OCI-LY1 (cell line): ENCODE results near the gene PLCD3.

Source experiments
- H2AFZ ChIP-seq: fragments of 200-600 bp; sonication (generic), shearing (Covaris generic); 2 replicates; pipeline ENCODE4 v1.6.0; 2014; ENCODE audit warnings: antibody characterized with exemption, mild to moderate bottlenecking, low read length
- H3F3A ChIP-seq: fragments of 200-600 bp; sonication (generic), shearing (Covaris generic); 2 replicates; pipeline ENCODE4 v1.6.0; 2014; ENCODE audit warnings: mild to moderate bottlenecking, antibody characterized with exemption, low read length, moderate library complexity; ENCODE audit not compliant: insufficient read depth
- H3K27ac ChIP-seq: fragments of 200-600 bp; sonication (generic); 2 replicates; pipeline ENCODE4 v1.5.1; 2014; ENCODE audit warnings: low read length, mixed run types, mild to moderate bottlenecking, low read depth; ENCODE audit not compliant: poor library complexity, severe bottlenecking
- H3K27me3 ChIP-seq: fragments of 200-600 bp; sonication (generic); 2 replicates; pipeline ENCODE4 v1.6.0; 2014; ENCODE audit warnings: antibody characterized with exemption, mild to moderate bottlenecking, low read length, moderate library complexity; ENCODE audit not compliant: insufficient read depth
- H3K36me3 ChIP-seq: fragments of 200-600 bp; sonication (generic); 2 replicates; pipeline ENCODE4 v1.6.1; 2014; ENCODE audit warnings: mild to moderate bottlenecking, antibody characterized with exemption, low read length, moderate library complexity, mixed read lengths; ENCODE audit not compliant: insufficient read depth
- H3K4me1 ChIP-seq: fragments of 200-600 bp; sonication (generic); 2 replicates; pipeline ENCODE4 v1.5.1; 2014; ENCODE audit warnings: mild to moderate bottlenecking, low read length, moderate library complexity; ENCODE audit not compliant: insufficient read depth, severe bottlenecking
- H3K4me2 ChIP-seq: fragments of 200-600 bp; sonication (generic), shearing (Covaris generic); 2 replicates; pipeline ENCODE4 v1.6.1; 2014; ENCODE audit warnings: low read length
- H3K4me3 ChIP-seq: fragments of 200-600 bp; sonication (generic); 2 replicates; pipeline ENCODE4 v1.5.1; 2014; ENCODE audit warnings: low read length, low read depth, mild to moderate bottlenecking, mixed read lengths; ENCODE audit not compliant: poor library complexity, severe bottlenecking
- H3K79me2 ChIP-seq: fragments of 200-600 bp; shearing (Covaris generic); 2 replicates; pipeline ENCODE4 v1.6.1; 2016; ENCODE audit warnings: mixed run types, low read length, mixed read lengths; ENCODE audit not compliant: insufficient read depth
- H3K9ac ChIP-seq: fragments of 200-600 bp; sonication (generic), shearing (Covaris generic); 2 replicates; pipeline ENCODE4 v1.6.1; 2014; ENCODE audit warnings: mild to moderate bottlenecking, low read length, mixed read lengths
- H3K9me2 ChIP-seq: fragments of 200-600 bp; sonication (generic), shearing (Covaris generic); 2 replicates; pipeline ENCODE4 v1.6.1; 2014; ENCODE audit warnings: low read depth, mild to moderate bottlenecking, low read length, mixed read lengths
- H3K9me3 ChIP-seq: fragments of 200-600 bp; shearing (Covaris generic); 2 replicates; pipeline ENCODE4 v1.6.1; 2014; ENCODE audit warnings: low read length, mixed read lengths
- H4K20me1 ChIP-seq: fragments of 200-600 bp; sonication (generic), shearing (Covaris generic); 2 replicates; pipeline ENCODE4 v1.6.0; 2016; ENCODE audit warnings: mild to moderate bottlenecking, low read length; ENCODE audit not compliant: insufficient read depth
- CTCF ChIP-seq: fragments of 200-600 bp; sonication (generic), shearing (Covaris generic); IDR thresholded peaks from 2 replicates; pipeline ENCODE4 v1.5.1; 2017; ENCODE audit warnings: mild to moderate bottlenecking, antibody characterized with exemption, low read length, moderate library complexity, mixed read lengths
- EZH2 ChIP-seq: fragments of 200-600 bp; sonication (generic), shearing (Covaris generic); IDR thresholded peaks from 2 replicates; pipeline ENCODE4 v1.8.0; 2017; ENCODE audit warnings: borderline replicate concordance, mixed run types, mild to moderate bottlenecking, antibody characterized with exemption, low read length, moderate library complexity, mixed read lengths

Gene PLCD3

GRCh38 chr17:45164734-45165269 lies 32.5 kb upstream of the PLCD3 start:
- H3K9me2 ChIP-seq = no peaks in the 10 kb centered on the region
- TF ChIP-seq EZH2 (no peak), CTCF (no peak)
- no peaks in the 10 kb centered on the region for H3K9me3 ChIP-seq
- H3K4me1 ChIP-seq = peaks cover 18% of the 10 kb centered on the region
- no peak overlapping the region for H3K9ac ChIP-seq
- H2AFZ ChIP-seq = no peak overlapping the region
- H3K79me2 ChIP-seq = peaks cover 6% of the 10 kb centered on the region
- no peaks in the 10 kb centered on the region for H3F3A ChIP-seq
- H3K36me3 ChIP-seq = peaks cover 8% of the 10 kb centered on the region
- H3K27me3 ChIP-seq = no peaks in the 10 kb centered on the region
- no peak overlapping the region for H3K4me3 ChIP-seq
- H3K4me2 ChIP-seq = no peak overlapping the region
- H4K20me1 ChIP-seq = no peaks in the 10 kb centered on the region
- H3K27ac ChIP-seq = no peak overlapping the region

GRCh38 chr17:45162025-45162687 lies 29.8 kb upstream of the PLCD3 start:
- H3K36me3 ChIP-seq = peaks cover 13% of the 10 kb centered on the region
- no peak for TF ChIP-seq CTCF
- TF ChIP-seq EZH2 = no peak
- no peaks in the 10 kb centered on the region for H3K9me3 ChIP-seq
- H3K4me2 ChIP-seq = peak overlapping the region; percentile 85
- H4K20me1 ChIP-seq = no peaks in the 10 kb centered on the region
- no peak overlapping the region for H2AFZ ChIP-seq
- peak overlapping the region; percentile 17 for H3K27ac ChIP-seq
- no peaks in the 10 kb centered on the region for H3K9me2 ChIP-seq
- no peaks in the 10 kb centered on the region for H3F3A ChIP-seq
- H3K79me2 ChIP-seq = peaks cover 6% of the 10 kb centered on the region
- H3K4me1 ChIP-seq = peaks cover 21% of the 10 kb centered on the region
- H3K27me3 ChIP-seq = no peaks in the 10 kb centered on the region
- H3K9ac ChIP-seq = peak overlapping the region; percentile 77
- peak overlapping the region; percentile 85 for H3K4me3 ChIP-seq

DNA sequence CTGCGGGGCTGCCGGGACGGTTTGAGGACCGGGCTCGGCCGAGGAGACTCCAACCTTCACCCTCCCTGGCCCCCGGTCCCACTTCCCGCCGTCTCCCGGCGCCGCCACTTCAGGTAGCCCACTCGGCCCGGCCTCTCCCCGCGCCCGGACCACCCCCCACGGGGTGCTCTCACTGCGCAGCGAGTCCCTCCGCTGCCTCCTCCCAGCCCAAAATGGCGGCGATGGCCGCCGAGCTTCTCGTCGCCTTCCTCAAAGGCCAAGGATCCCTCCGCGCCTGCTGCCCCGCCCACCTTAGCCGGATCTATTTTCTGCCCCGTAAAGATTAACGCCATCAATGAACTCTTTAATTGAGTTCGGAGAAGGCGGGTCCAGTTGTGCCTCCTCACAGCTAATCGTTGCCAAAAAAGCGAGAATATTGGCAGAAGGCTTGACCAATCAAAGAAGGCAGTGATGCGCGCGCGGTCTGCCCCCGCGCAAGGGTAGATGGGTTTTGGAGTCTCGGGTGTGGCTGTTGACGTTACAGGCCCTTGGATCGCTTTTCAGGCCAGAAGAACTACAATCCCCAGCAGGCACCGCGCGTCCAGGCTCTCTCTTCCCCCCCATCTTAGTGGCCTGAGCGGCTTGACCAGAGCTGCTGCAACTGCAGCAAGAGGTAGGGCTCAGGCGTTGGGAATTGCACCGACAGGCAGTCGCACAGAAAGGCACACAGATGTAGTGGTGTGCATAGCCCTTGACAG lies 29.1 kb upstream of the PLCD3 start, which contains the start of gene HEXIM2:
Gene HEXIM2 (plus strand): TSS at position 588 of the 737 bp plus-strand sequence. CDS start 919 bp downstream, outside the sequence.
- H3F3A ChIP-seq = no peaks in the 10 kb centered on the region
- no peaks in the 10 kb centered on the region for H3K9me2 ChIP-seq
- peaks cover 13% of the 10 kb centered on the region for H3K36me3 ChIP-seq
- peak within 1 kb of the TSS; percentile 85 for H3K4me3 ChIP-seq
- H3K79me2 ChIP-seq = peaks cover 6% of the 10 kb centered on the region
- no peaks in the 10 kb centered on the region for H3K27me3 ChIP-seq
- H3K9me3 ChIP-seq = no peaks in the 10 kb centered on the region
- H3K27ac ChIP-seq = peak within 1 kb of the TSS; percentile 64
- H4K20me1 ChIP-seq = no peaks in the 10 kb centered on the region
- no peak for TF ChIP-seq CTCF
- no peak for TF ChIP-seq EZH2
- no peak within 1 kb of the TSS for H2AFZ ChIP-seq
- H3K4me2 ChIP-seq = peak within 1 kb of the TSS; percentile 85
- peak within 1 kb of the TSS; percentile 95 for H3K9ac ChIP-seq
- peaks cover 21% of the 10 kb centered on the region for H3K4me1 ChIP-seq
